ENCODE measurements around the gene C4orf50.
A peak's percentile ranks its signal among the peaks of the same experiment; 100 is the strongest.

The C4orf50 gene

GRCh38 chr4:5991405-5991804 lies 26.8 kb downstream of the C4orf50 start:
- no peak for DNase-seq

- no peak for DNase-seq
These were observed 27.6 kb downstream of the C4orf50 start for GRCh38 chr4:5990446-5991160.

GRCh38 chr4:5989236-5990225 lies 28.7 kb downstream of the C4orf50 start:
- DNase-seq: no peak

- DNase-seq: peak; percentile 21
These were observed 30.0 kb downstream of the C4orf50 start for GRCh38 chr4:5988086-5988845.

GRCh38 chr4:5984843-5985242 lies 33.4 kb downstream of the C4orf50 start:
- DNase-seq: no peak

- no peak for DNase-seq
These were observed 35.9 kb downstream of the C4orf50 start for GRCh38 chr4:5982156-5982973.

GRCh38 chr4:5980436-5981155 lies 37.6 kb downstream of the C4orf50 start:
- no peak for DNase-seq

GRCh38 chr4:5979981-5980380 lies 38.2 kb downstream of the C4orf50 start:
- peak; percentile 18 for DNase-seq

GRCh38 chr4:5976921-5977320 lies 41.3 kb downstream of the C4orf50 start:
- no peak for DNase-seq

GRCh38 chr4:5976431-5976830 lies 41.8 kb downstream of the C4orf50 start:
- no peak for DNase-seq

- no peak for DNase-seq
These were observed 43.9 kb downstream of the C4orf50 start for GRCh38 chr4:5974321-5974720.

- no peak for DNase-seq
These were observed 44.6 kb downstream of the C4orf50 start for GRCh38 chr4:5973486-5974220.

- no peak for DNase-seq
These were observed 45.2 kb downstream of the C4orf50 start for GRCh38 chr4:5973033-5973432.

- DNase-seq: no peak
These were observed 45.7 kb downstream of the C4orf50 start for GRCh38 chr4:5972571-5972970.

GRCh38 chr4:5971078-5971450 lies 47.2 kb downstream of the C4orf50 start:
- no peak for DNase-seq

- no peak for DNase-seq
These were observed 47.7 kb downstream of the C4orf50 start for GRCh38 chr4:5970381-5971077.

- DNase-seq: no peak
These were observed 48.5 kb downstream of the C4orf50 start for GRCh38 chr4:5969777-5970176.

GRCh38 chr4:5969336-5969735 lies 48.9 kb downstream of the C4orf50 start:
- no peak for DNase-seq

GRCh38 chr4:5968246-5968645 lies 50.0 kb downstream of the C4orf50 start:
- no peak for DNase-seq

GRCh38 chr4:5967783-5968182 lies 50.4 kb downstream of the C4orf50 start:
- DNase-seq: no peak

All from NK-92 treated with Interleukin-12 subunit alpha and Interleukin-12 subunit beta, amount 100 ng/mL, for 24 hours (cell line).